NK-92 (cell line): Measurements from ENCODE around the gene ERC1.

Experiments
- DNase-seq: peaks from one replicate; lab custom pipeline; 2025; ENCODE audit not compliant: unreplicated experiment; lab: John Stamatoyannopoulos, UW

The ERC1 gene

DNA sequence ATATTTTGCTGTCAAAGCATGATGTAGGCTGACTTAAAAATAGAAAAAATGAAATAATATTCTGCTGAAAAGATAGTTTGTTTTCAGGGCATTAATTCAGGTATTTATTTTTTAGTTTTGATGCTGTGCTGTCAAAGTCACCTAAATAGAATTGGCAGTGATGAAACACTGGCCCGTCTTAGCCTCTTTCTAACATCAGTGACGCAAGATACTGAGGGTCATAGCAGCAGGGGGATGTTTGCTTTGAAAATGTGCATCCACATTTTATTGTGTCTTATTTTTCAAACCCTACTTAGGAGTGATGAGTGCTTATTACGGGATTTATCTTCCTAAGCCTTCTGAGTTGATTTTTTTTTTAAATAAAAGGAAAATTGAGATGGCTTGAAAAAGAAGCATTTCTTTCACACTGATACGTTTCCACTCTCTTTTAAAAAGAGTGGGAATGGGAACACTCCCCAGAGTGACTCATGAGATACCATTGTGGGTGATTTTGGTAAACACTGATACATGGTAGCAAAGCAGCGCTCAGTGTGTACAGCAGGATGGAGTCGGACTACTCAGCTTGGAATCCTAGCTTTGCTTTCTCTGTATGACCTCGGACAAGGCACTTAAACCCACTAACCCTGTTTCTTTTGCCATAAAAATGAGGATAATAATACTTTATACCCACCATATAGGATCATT is 290.8 kb downstream of the ERC1 start:
- DNase-seq = no peak

DNA sequence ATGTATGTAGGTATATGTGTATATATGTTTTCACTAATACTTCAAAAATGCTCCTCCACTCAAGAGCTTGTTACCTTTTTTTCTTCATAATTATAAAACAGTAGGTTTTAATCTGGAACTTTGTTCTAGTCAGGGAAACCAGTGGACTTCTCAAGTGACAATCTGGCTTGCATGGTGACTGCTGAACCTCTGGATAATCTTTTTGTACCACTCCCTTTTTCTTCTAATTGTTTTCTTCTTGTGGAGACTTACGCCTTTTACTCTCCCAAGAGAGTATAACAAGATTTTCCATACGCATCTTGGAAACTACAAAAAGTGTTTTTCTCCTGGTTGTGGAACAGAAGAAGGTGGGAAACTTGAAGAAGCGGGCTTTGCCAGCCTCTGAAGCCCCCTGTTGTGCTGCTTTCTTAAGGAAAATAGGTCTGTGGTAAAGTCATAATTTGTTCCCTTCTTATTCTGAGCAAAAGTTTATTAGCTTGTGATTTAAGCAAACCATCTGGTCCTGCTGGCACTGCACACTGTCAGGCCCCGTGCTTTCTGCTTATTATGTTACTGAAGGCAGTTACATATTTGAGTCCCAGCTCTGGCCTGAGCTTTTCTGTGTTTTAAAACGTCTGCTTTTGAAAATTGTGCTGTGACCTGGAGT is 291.8 kb downstream of the ERC1 start:
- no peak for DNase-seq

DNA sequence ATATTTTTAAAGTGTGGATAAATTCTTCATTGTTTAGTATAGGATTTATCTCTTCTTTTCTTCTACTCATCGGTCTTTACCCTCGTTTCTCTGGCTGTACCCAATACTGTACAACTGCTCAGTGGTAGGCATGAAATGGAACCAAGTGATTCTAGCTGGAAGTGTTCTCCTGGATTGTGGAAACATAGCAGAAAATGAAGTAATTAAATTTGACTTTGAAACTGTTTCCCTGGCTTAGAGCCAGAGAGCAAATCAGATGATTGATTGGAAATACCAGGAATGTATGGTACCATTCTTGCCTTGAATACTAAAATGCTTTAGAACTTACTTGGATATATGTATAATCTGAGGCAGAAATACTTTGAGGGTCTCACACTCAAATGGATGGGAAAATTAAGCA is 292.3 kb downstream of the ERC1 start:
- no peak for DNase-seq

DNA sequence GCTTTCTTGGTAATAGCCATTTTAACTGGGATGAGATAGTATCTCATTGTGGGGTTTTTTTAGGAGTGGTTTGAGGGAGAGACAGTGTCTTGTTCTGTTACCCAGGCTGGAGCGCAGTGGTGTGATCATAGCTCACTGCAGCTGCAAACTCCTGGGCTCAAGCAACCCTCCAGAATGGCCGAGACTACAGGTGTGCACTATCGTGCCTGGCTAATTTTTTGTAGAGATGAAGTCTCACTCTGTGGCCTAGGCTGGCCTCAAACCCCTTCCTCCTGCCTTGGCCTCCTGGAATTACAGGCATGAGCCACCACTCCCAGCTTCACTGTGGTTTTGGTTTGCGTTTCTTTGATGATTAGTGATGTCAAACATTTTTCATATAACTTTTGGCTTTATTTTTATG is 293.6 kb downstream of the ERC1 start:
- no peak for DNase-seq

DNA sequence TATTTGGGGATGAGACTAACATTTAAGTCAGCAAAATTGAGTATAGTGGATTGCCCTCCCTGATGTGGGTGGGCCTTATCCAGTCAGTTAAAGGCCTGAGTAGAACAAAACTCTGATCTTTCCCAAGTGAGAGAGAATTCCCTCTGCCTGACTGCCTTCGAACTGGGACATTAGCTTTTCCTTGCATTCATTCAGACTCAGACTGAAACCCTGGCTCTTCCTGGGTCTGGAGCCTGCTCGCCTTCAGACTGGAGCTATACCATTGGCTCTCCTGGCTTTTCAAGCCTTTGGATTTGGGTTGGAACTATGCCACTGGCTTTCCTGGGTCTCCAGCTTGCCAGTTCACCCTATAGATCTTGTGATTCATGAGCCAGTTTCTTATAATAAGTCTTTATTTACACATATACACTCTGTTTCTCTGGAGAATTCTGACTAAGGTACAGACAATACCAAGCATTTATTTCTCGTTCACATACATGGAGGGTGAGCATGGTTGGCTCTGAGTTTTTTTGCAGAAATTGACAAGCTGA is 296.5 kb downstream of the ERC1 start:
- no peak for DNase-seq

DNA sequence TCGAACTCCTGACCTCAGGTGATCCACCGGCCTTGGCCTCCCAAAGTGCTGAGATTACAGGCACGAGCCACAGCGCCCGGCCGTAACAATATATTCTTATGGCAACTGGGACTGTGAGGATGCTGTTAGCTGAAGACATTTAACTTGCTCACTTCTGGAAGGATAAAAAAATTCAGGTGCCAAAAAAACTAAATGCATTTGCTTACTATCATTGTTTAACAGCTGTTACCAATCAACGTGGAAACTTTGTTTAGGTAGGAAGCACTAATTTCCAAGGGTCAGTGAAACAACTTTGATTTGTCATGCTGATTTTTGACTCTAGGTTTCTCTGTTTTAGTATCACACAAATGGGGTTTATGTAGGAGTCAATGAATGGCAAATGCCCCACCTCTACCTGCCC is 297.3 kb downstream of the ERC1 start:
- DNase-seq = no peak

DNA sequence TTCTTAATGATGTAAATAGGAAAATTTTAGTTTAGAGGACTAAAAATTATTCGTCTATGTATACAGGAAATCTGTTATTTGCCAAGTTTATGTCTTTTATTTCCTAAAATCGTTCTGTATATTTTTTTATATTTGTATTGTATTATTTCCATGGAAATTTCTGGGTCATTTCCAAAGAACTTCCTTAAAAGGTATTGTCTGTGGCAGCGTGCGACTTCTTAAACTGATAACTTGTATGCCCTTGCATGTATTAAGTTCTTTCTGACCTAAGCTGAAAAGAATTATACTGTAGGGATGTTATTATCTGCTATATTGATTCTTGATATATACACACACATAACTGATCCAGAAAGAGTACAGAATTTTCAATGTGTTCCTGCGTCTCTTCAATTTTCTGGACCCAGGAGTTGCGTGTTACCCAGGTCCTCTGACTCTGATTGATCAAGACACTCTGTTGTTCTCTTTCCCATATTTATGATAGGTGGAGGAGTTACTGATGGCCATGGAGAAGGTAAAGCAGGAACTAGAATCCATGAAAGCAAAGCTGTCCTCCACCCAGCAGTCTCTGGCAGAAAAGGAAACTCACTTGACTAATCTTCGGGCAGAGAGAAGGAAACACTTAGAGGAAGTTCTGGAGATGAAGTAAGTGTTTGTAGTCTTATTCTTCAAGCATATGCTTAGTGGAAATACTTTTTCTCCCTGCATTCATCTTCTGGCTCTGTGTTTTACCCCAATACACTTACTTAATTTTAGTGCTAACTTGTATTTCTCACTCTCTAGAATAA is 298.5 kb downstream of the ERC1 start:
- no peak for DNase-seq

DNA sequence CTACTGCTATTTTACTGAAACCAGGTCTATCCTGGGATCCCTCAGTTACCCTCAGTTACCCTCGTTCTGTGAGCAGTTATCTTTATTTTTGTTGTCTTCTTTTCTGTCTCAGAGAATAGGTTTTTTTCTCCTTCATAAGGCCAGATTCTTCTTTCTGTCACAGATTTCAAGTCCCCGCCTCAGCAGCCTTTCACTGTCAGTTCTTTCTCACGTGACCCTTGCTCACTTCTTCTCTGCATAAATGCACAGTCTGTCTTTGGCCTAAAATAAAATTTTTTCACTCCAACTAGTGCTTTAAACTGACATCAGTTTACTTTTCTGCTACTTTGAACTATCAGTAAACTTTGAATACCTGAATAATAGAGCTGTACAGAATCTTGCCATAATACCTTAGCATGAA is 299.7 kb downstream of the ERC1 start:
- no peak for DNase-seq

DNA sequence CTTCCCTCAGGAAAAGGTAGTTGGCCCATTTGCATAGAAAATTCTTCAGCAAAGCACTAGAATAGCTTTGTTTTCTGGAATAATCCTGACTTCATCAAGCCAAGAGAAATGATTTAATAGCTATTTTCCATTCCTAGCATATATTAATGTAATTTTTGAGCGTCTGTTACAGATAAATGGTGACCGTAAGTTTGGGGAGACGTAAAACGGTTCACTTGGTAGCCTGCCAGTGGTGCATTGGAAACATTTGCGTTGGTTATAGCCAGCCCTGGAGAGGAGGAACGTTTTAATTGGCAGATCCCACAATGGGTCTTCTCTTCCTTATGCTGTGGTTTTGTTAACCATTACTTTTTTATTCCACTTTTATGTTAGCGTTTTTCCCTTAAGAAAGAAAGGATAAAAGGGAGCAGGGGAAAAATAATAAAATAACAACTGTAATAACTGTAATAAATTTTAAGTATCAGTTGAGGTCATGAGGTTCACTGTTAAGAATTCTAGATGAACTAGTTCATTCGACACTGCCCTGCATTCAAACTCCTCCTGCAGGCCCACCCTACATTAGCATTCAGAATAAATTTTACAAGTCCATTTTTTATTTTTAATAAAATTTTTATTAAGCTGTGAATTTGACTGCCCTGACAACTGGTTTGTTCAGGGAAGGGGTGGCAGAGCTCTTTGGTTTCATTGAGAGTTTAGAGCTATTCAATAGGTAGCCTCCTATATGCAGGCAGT is 300.7 kb downstream of the ERC1 start:
- no peak for DNase-seq

DNA sequence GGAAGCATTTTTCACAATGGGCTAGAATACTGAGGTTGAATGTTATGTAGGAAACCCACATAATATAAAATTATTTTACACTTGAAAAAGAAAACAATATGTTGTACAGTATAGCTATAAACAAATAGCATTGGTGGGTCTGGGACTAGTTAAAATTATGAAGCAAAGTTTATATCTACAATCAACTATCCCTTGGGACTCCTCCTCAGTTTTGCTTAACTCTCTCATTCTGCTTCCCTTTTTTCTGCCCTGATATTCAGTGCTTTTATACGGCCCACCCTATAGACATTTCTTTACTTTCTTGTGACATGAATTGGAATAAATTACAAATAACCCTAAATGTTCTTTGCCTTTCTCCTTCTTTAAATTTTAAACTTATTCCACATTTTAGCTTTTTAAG is 302.9 kb downstream of the ERC1 start:
- DNase-seq = no peak

DNA sequence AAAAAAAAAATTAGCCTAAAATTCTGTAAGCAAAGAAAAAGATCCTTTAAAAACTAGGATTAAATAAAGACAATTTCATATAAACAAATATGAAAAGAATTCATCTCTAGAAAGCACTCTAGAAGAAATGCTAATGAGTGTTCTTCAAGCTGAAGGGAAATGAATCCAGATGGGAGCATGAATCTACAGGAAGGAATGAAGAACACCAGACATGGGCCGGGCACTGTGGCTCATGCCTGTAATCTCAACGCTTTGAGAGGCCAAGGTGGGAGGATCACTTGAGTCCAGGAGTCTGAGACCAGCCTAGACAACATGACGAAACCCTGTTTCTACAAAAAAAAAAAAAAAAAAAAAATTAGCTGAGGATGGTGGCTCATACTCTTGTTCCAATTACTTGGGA is 306.2 kb downstream of the ERC1 start:
- DNase-seq = no peak

DNA sequence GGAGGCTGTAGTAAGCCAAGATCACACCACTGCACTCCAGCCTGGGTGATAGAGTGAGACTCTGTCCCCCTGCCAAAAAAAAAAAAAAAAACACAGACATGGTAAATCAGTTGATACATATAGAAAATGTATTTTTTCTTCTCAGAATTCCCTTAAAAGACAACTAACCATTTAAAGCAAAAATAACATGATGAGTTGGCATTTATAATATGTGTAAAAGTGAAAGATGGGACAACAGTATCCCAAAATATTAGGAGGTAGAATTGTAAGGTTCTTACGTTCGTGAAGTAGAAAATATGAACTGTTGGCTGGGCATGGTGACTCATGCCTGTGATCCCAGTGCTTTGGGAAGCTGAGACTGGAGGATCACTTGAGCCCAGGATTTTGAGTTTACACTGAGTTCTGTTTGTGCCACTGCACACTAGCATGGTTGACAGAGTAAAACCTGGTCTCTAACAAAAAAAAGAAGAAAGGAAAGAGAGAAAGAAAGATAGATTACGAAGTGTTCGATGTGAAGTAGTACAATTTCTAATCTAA is 306.7 kb downstream of the ERC1 start:
- no peak for DNase-seq

DNA sequence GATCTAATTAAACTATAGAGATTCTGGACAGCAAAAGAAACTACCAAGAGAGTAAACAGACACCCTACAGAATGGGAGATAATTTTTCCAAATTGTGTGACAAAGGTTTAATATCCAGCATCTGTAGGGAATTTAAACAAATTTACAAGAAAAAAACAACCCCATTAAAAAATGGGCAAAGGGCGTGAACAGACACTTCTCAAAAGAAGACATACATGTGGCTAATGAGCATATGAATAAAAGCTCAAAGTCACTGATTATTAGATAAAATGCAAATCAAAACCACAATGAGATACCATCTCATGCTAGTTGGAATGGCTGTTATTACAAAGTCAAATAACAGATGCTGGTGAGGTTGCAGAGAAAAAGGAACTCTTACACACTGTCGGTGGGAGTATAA is 309.4 kb downstream of the ERC1 start:
- no peak for DNase-seq

DNA sequence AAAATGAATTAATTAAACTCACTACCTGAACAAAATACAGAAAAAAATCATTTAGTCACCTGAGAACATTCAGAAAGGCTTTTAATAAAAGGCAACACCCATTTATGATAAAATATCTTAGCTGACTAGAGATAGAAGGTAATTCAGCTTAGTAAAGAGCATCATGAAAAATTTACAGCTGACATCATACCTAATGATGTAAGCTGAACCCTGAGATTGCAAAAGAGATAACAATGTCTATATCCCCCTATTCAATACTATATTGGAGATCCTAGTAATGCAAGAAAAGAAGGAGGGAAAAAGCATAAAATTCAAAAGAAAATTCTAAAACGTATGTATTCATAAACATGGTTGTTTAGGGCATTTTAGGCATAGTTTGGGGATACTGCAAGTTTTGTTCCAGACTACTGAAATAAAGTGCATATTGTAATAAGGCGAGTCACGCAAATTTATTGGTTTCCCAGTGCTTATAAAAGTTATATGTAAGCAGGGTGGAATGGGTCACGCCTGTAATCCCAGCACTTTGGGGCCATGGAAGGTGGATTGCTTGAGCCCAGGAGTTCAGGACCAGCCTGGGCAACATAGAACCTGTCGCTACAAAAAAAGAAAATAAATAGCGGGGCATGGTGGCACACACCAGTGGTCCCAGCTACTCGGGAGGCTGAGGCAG is 311.3 kb downstream of the ERC1 start:
- DNase-seq = no peak

DNA sequence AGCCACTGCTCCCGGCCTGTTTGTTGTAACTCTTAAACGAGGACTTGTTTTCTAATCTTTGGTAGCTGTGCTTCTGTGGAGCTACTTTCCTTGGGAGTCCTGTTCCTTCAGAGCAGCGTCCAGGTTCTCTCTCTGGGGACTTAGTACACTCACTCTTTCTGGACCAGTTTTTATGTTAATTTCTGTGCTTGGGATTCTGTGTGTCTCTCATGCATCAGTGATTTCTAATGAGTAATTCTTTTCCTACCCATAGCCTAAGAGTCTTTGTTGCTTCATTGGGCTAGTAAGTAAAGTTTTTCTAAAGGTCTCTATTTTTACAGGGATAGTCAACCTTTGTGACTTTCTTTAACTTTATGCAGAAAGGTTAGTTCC is 314.0 kb downstream of the ERC1 start:
- DNase-seq = no peak

DNA sequence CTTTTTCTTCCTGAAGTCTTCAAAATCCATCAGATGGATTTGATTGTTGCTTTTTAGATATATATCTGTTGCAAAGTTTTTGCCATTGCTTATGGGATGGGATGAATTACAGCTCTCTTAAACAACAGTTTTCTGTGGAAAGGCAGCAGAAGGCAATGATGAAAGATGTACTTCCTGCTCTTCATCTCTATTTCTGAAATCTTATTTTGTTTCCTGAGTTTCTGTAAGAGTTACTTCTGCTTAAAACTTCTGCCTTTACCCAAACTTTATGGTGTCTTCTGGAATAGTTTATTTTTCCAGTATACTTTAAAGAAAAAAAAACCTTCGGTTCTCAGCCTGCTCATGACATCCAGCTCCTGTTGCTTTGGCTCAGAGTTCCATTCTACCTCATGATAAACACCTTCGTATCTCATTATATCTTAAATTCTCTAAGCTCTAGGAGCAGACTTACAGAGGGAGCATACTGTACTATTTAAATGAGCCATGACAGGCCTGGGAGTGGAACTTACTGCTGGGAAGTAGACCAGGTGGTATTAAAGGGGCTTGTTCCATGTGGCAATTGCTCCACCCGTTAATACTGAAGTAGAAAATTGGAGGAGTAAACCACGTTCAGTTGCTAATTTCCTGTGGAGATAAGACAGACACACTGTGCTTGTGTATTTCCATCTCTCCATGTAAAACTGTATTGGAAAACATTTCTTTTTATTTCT is 314.9 kb downstream of the ERC1 start:
- DNase-seq = no peak

DNA sequence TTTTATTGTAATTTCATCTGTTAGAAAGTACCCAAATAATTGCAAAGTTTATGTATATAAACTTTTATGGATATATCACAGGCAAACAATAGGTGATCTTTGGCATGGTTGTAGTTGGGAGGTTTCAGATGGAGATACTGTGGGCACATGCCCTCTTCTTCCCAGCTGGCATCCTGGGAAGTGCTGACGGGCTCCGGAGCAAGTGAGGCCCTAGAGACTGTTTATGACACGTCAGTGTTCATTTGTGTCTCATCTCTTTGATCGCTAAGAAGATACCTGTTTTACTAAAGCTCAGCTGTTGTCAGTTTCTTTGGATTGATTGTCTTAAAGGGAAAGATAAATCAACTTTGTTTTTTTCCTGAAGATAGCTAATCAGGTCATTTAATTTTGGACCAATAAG is 315.8 kb downstream of the ERC1 start:
- no peak for DNase-seq

DNA sequence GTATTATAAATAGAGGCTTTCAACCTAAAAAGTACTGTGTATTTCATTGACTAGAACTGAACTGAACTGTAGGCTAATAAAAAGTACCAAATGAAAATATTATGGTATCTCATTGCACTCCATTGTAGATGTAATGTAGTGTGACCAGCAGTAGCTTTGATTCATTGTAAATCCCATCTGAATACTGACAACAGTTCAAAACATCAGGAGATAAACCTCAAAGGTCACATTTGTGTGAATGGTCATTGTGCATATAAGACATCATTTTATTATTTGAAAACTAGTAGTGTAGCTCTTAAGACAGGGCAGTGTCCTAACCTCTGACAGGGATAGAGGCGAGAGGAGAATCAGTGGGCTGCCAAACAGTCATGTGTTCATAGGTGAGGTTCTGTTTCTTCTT is 316.8 kb downstream of the ERC1 start:
- DNase-seq = no peak

DNA sequence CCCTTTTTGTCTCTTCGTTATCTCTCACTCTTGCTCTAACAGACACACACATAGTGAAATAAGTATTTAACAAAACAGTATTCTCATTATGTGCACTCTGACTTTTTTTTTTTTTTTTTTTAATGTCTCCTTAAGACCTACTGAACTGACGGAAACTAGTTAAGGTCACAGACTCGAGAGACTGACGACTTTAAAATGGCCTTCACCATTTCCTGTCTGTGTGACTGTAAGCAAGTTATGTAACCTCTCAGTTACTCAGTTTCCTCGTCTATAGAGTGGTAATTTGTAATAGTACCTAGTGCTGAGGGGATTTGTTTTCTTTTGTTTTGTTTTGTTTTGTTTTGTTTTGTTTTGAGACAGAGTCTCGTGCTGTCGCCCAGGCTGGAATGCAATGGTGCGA is 318.6 kb downstream of the ERC1 start:
- no peak for DNase-seq

DNA sequence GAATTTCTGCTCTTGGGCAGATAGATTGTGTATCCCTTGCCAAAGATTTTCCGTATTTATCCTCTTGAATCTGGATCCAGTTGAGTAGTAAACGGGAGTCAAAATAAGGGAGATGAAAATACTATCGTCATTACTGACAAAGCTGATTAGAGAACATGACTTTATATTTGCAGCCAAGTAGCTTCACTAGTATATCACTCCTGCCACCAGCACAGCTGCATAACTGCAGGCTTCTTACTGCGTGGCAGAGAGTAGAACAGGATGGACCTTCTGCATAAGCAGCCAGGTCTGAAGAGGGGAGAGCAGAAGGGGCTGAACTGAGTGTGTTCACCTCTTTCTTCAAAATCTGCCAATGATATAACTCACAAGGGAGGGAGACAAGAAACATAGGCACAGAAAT is 319.6 kb downstream of the ERC1 start:
- DNase-seq = no peak
